Measurements from ENCODE around the gene PHF1. TPM values are rescaled to one million over a fixed set of nuclear protein-coding genes. Genes with fewer than 3 reads are reported as not detected.

The PHF1 gene
- total and polyA plus RNA-seq, 2 donors (not counting 1 experiment from before 2014, with no cell fraction given), result 198 to 365 TPM

DNA sequence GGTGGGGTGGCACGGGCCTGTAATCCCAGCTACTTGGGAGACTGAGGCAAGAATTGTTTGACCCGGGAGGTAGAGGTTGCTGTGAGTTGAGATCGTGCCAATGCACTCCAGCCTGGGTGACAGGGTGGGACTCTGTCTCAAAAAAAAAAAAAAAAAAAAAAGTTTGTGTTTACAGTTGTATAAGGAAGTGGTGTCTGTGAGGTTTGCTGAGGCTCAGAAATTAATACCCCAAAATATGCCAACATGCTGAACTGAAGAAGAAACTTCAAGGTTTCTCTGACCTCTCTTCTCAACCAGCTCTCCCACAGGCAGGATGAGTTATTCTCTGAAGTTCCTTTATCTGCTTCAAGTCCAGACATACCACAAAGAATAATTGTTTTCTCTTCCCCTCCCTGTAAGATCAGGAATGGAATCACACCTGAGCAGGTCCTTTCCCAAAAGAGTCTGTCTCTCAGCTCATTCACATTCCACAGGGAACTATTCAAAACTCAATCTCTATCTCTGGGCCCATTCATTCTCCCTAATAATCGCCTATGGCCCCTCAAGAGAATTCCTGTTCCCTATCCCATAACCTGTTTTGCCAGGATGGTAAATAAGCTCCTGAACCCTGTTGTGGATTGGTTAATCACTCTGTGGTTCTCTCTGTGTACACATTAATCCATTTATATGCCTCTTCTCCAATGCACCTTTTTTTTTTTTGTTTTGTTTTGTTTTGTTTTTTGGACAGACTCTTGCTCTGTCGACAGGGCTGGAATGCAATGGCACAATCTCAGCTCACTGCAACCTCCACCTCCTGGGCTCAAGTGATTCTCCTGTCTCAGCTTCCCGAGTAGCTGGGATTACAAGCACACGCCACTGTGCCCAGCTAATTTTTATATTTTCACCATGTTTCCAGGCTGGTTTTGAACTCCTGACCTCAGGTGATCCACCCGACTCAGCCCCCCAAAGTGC is 36.6 kb upstream of the PHF1 start:
- DNase-seq, result no peak
- H3K9me3 Mint-ChIP-seq (ENCODE audit: insufficient read depth), result no peaks in the 10 kb centered on the region
- ChIA-PET POLR2A (interaction anchor here (0.6 to 0.7 kb wide), 3 partner anchors 41 to 217 kb away, joined by 4 to 5 read pairs (median 4); partner anchors contain the start of gene RPS18), CTCF (interaction anchor here (0.6 to 1.9 kb wide), 3 partner anchors 17 to 123 kb away, joined by 3 to 6 read pairs (median 5); no protein-coding TSS in a partner anchor)
- 91% methylated on average over 7 of the region's 8 CpGs for WGBS (ENCODE audit: insufficient coverage)
- Histone ChIP-seq H3K27me3 (replicated peaks in 1 of 4; ENCODE audit: control extremely low read depth in 1 of 4, control insufficient read depth in 3 of 4, insufficient read depth in 4 of 4, low read length in 3 of 4) (no peaks in the 10 kb centered on the region), H3K4me1 (ENCODE audit: control insufficient read depth in 2 of 2, insufficient read depth in 2 of 2, low read length in 2 of 2) (no peaks in the 10 kb centered on the region), H3K36me3 (replicated peaks in 1 of 2; ENCODE audit: control extremely low read depth in 1 of 2, control insufficient read depth in 1 of 2, extremely low read depth in 1 of 2, insufficient read depth in 2 of 2, low read length in 1 of 2) (no peaks in the 10 kb centered on the region), H2AFZ (ENCODE audit: insufficient read depth, low read depth, low read length, poor library complexity, severe bottlenecking) (no peak overlapping the region), H3K9ac (ENCODE audit: low read length) (no peak overlapping the region), H3K9me3 (ENCODE audit: control extremely low read depth in 1 of 3, control insufficient read depth in 2 of 3, insufficient read depth in 1 of 3, low read length in 2 of 3) (no peaks in the 10 kb centered on the region), H3K27ac (ENCODE audit: low read length in 2 of 2) (no peak overlapping the region), H3K79me2 (ENCODE audit: control insufficient read depth, insufficient read depth, low read length) (no peaks in the 10 kb centered on the region), H3K4me2 (replicated peaks; ENCODE audit: low read depth, low read length, poor library complexity, severe bottlenecking) (no peak overlapping the region), H3K4me3 (ENCODE audit: control extremely low read depth in 1 of 5, extremely low read depth in 1 of 5, insufficient read depth in 1 of 5, low read depth in 2 of 5, low read length in 4 of 5) (no peak overlapping the region), H4K20me1 (ENCODE audit: control insufficient read depth, insufficient read depth, low read length, poor library complexity, severe bottlenecking) (no peaks in the 10 kb centered on the region)
- no peak overlapping the region for H3K27ac Mint-ChIP-seq
- no peaks in the 10 kb centered on the region for H3K4me1 Mint-ChIP-seq
- intact Hi-C loops (cut with micrococcal nuclease), result no loop called here
- H3K4me3 Mint-ChIP-seq, result no peak overlapping the region
- no peak for TF ChIP-seq EZH2 (IDR thresholded peaks at IDR 0.05; ENCODE audit: borderline replicate concordance, insufficient read depth, low read depth, low read length, poor library complexity, severe bottlenecking)
- TF ChIP-seq, protein P1, sequence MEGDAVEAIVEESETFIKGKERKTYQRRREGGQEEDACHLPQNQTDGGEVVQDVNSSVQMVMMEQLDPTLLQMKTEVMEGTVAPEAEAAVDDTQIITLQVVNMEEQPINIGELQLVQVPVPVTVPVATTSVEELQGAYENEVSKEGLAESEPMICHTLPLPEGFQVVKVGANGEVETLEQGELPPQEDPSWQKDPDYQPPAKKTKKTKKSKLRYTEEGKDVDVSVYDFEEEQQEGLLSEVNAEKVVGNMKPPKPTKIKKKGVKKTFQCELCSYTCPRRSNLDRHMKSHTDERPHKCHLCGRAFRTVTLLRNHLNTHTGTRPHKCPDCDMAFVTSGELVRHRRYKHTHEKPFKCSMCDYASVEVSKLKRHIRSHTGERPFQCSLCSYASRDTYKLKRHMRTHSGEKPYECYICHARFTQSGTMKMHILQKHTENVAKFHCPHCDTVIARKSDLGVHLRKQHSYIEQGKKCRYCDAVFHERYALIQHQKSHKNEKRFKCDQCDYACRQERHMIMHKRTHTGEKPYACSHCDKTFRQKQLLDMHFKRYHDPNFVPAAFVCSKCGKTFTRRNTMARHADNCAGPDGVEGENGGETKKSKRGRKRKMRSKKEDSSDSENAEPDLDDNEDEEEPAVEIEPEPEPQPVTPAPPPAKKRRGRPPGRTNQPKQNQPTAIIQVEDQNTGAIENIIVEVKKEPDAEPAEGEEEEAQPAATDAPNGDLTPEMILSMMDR (IDR thresholded peaks at IDR 0.05), result no peak
- no peaks in the 10 kb centered on the region for H3K27me3 Mint-ChIP-seq
- ATAC-seq (ENCODE audit: low read depth), result no peak

Data from B cell (primary cell).